ENCODE measurements around the gene DET1. TPM values are rescaled to one million over a fixed set of nuclear protein-coding genes. Genes with fewer than 3 reads are reported as not detected.

Gene DET1
- total RNA-seq, 1 experiment from 2014 or later, result 6.6 TPM

GRCh38 chr15:88571153-88571851, 24.8 kb upstream of the DET1 start:
- no peak overlapping the region for H3K18ac ChIP-seq (ENCODE audit: insufficient read length, low read depth, low read length)
- no peak overlapping the region for H4K5ac ChIP-seq (ENCODE audit: insufficient read length, low read depth, low read length)
- H3K23me2 ChIP-seq (ENCODE audit: insufficient read length, low read depth, low read length, poor library complexity, severe bottlenecking), result no peaks in the 10 kb centered on the region
- no peak overlapping the region for H4K91ac ChIP-seq (ENCODE audit: insufficient read length, low read depth, low read length)
- H3K4ac ChIP-seq (ENCODE audit: low read depth, low read length), result no peak overlapping the region
- TF ChIP-seq, protein P1, sequence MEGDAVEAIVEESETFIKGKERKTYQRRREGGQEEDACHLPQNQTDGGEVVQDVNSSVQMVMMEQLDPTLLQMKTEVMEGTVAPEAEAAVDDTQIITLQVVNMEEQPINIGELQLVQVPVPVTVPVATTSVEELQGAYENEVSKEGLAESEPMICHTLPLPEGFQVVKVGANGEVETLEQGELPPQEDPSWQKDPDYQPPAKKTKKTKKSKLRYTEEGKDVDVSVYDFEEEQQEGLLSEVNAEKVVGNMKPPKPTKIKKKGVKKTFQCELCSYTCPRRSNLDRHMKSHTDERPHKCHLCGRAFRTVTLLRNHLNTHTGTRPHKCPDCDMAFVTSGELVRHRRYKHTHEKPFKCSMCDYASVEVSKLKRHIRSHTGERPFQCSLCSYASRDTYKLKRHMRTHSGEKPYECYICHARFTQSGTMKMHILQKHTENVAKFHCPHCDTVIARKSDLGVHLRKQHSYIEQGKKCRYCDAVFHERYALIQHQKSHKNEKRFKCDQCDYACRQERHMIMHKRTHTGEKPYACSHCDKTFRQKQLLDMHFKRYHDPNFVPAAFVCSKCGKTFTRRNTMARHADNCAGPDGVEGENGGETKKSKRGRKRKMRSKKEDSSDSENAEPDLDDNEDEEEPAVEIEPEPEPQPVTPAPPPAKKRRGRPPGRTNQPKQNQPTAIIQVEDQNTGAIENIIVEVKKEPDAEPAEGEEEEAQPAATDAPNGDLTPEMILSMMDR (conservative IDR thresholded peaks at IDR 0.05), result no peak
- no CpG with 5 or more reads among the region's 7 CpGs for WGBS (ENCODE audit: extremely low coverage, insufficient read length, low lambda C conversion rate)
- no peaks in the 10 kb centered on the region for H3K4me1 ChIP-seq (ENCODE audit: insufficient read depth, low read length)
- no peak overlapping the region for H3K9ac ChIP-seq (ENCODE audit: extremely low read depth, insufficient read length, low read length)
- H2BK120ac ChIP-seq (ENCODE audit: low read depth, low read length, poor library complexity, severe bottlenecking), result no peak overlapping the region
- no peak overlapping the region for H4K8ac ChIP-seq (replicated peaks; ENCODE audit: insufficient read length, low read depth, low read length)
- H2AFZ ChIP-seq (ENCODE audit: low read length), result no peak overlapping the region
- no peak overlapping the region for H2BK5ac ChIP-seq (ENCODE audit: insufficient read length, low read length)
- H3K79me2 ChIP-seq (ENCODE audit: insufficient read depth, low read length), result no peaks in the 10 kb centered on the region
- no peak overlapping the region for H2BK12ac ChIP-seq (ENCODE audit: insufficient read length, low read depth, low read length)
- no peak overlapping the region for H3K4me3 Mint-ChIP-seq
- no peaks in the 10 kb centered on the region for H3K36me3 Mint-ChIP-seq (ENCODE audit: insufficient read depth in 1 of 3, low read depth in 3 of 3)
- no peak overlapping the region; the same call in 1 of the 2 replicates for H3K14ac ChIP-seq (ENCODE audit: insufficient read depth, low read length)
- no peaks in the 10 kb centered on the region; the same call in 1 of the 2 replicates for H3K27me3 Mint-ChIP-seq (ENCODE audit: low read depth)
- no peaks in the 10 kb centered on the region for H3K9me3 ChIP-seq (ENCODE audit: control insufficient read depth, low read depth, low read length)
- H3K27me3 ChIP-seq (ENCODE audit: insufficient read depth, low read length), result no peaks in the 10 kb centered on the region
- H3K27ac ChIP-seq (ENCODE audit: insufficient read length, low read depth, low read length), result no peak overlapping the region
- no peaks in the 10 kb centered on the region for H3K9me3 Mint-ChIP-seq
- DNase-seq, result no peak
- no peak overlapping the region for H3K56ac ChIP-seq (ENCODE audit: insufficient read length, low read depth, low read length)
- no peak overlapping the region for H2BK20ac ChIP-seq (ENCODE audit: low read depth, low read length, poor library complexity, severe bottlenecking)
- peaks cover 15 to 20% of the 10 kb centered on the region in 2 experiments for H3K4me1 Mint-ChIP-seq
- no peak overlapping the region for H3K4me2 ChIP-seq (ENCODE audit: insufficient read depth, insufficient read length, low read length)
- H3K79me1 ChIP-seq (ENCODE audit: insufficient read depth, low read depth, low read length, poor library complexity, severe bottlenecking), result no peaks in the 10 kb centered on the region
- no peaks in the 10 kb centered on the region for H4K20me1 ChIP-seq (ENCODE audit: control insufficient read depth, insufficient read depth, insufficient read length)
- no peak overlapping the region for H3K23ac ChIP-seq (ENCODE audit: insufficient read length, low read depth, low read length)
- H3K27ac Mint-ChIP-seq, result no peak overlapping the region
- H2BK15ac ChIP-seq (ENCODE audit: low read depth, low read length), result no peak overlapping the region
- H2AK5ac ChIP-seq (ENCODE audit: insufficient read length, low read length), result no peak overlapping the region
- H3T11ph ChIP-seq (ENCODE audit: low read length), result no peak overlapping the region

Measured in H9 (cell line).